OCI-LY3 (cell line): ENCODE results near the gene NCK2.

Experiments
- EZH2phosphoT487 ChIP-seq: fragments of 200-600 bp; shearing (Covaris generic); IDR thresholded peaks from 2 replicates; pipeline ENCODE4 v1.6.1; 2018; ENCODE audit warnings: antibody characterized with exemption, mixed run types, low read depth
- TF ChIP-seq, protein P1 (sequence below): fragments of 200-600, 300-600 bp; sonication (generic); IDR thresholded peaks from 2 replicates; pipeline ENCODE4 v1.5.1; 2014; ENCODE audit warnings: antibody characterized with exemption, low read length, low read depth

DNA sequence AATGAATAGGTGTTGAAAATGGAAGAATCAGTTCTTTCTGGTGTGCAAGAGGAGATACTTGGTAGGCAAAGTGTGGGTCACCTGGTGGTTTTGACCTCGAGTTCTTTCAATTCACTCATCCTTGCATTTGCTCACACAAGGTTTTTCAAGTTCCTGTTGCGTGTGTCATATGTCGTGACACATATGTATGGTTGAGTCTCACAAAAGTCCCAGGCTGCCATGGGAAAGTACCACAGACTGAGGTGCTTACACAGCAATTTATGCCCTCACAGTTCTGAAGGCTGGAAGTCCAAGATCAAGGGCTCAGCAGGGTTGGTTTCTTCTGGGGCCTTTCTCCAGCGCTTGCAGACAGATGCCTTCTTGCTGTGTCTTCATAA lies 64.4 kb downstream of the NCK2 start:
- TF ChIP-seq, protein P1, sequence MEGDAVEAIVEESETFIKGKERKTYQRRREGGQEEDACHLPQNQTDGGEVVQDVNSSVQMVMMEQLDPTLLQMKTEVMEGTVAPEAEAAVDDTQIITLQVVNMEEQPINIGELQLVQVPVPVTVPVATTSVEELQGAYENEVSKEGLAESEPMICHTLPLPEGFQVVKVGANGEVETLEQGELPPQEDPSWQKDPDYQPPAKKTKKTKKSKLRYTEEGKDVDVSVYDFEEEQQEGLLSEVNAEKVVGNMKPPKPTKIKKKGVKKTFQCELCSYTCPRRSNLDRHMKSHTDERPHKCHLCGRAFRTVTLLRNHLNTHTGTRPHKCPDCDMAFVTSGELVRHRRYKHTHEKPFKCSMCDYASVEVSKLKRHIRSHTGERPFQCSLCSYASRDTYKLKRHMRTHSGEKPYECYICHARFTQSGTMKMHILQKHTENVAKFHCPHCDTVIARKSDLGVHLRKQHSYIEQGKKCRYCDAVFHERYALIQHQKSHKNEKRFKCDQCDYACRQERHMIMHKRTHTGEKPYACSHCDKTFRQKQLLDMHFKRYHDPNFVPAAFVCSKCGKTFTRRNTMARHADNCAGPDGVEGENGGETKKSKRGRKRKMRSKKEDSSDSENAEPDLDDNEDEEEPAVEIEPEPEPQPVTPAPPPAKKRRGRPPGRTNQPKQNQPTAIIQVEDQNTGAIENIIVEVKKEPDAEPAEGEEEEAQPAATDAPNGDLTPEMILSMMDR = no peak
- TF ChIP-seq EZH2phosphoT487 = no peak
